OCI-LY1 (cell line): ENCODE measurements around the gene IFNA2.

ENCODE experiments used
- H2AFZ ChIP-seq: fragments of 200-600 bp; sonication (generic), shearing (Covaris generic); 2 replicates; pipeline ENCODE4 v1.6.0; 2014; ENCODE audit warnings: antibody characterized with exemption, mild to moderate bottlenecking, low read length
- H3F3A ChIP-seq: fragments of 200-600 bp; sonication (generic), shearing (Covaris generic); 2 replicates; pipeline ENCODE4 v1.6.0; 2014; ENCODE audit warnings: mild to moderate bottlenecking, antibody characterized with exemption, low read length, moderate library complexity; ENCODE audit not compliant: insufficient read depth
- H3K27ac ChIP-seq: fragments of 200-600 bp; sonication (generic); 2 replicates; pipeline ENCODE4 v1.5.1; 2014; ENCODE audit warnings: low read length, mixed run types, mild to moderate bottlenecking, low read depth; ENCODE audit not compliant: poor library complexity, severe bottlenecking
- H3K27me3 ChIP-seq: fragments of 200-600 bp; sonication (generic); 2 replicates; pipeline ENCODE4 v1.6.0; 2014; ENCODE audit warnings: antibody characterized with exemption, mild to moderate bottlenecking, low read length, moderate library complexity; ENCODE audit not compliant: insufficient read depth
- H3K36me3 ChIP-seq: fragments of 200-600 bp; sonication (generic); 2 replicates; pipeline ENCODE4 v1.6.1; 2014; ENCODE audit warnings: mild to moderate bottlenecking, antibody characterized with exemption, low read length, moderate library complexity, mixed read lengths; ENCODE audit not compliant: insufficient read depth
- H3K4me1 ChIP-seq: fragments of 200-600 bp; sonication (generic); 2 replicates; pipeline ENCODE4 v1.5.1; 2014; ENCODE audit warnings: mild to moderate bottlenecking, low read length, moderate library complexity; ENCODE audit not compliant: insufficient read depth, severe bottlenecking
- H3K4me2 ChIP-seq: fragments of 200-600 bp; sonication (generic), shearing (Covaris generic); 2 replicates; pipeline ENCODE4 v1.6.1; 2014; ENCODE audit warnings: low read length
- H3K4me3 ChIP-seq: fragments of 200-600 bp; sonication (generic); 2 replicates; pipeline ENCODE4 v1.5.1; 2014; ENCODE audit warnings: low read length, low read depth, mild to moderate bottlenecking, mixed read lengths; ENCODE audit not compliant: poor library complexity, severe bottlenecking
- H3K79me2 ChIP-seq: fragments of 200-600 bp; shearing (Covaris generic); 2 replicates; pipeline ENCODE4 v1.6.1; 2016; ENCODE audit warnings: mixed run types, low read length, mixed read lengths; ENCODE audit not compliant: insufficient read depth
- H3K9ac ChIP-seq: fragments of 200-600 bp; sonication (generic), shearing (Covaris generic); 2 replicates; pipeline ENCODE4 v1.6.1; 2014; ENCODE audit warnings: mild to moderate bottlenecking, low read length, mixed read lengths
- H3K9me2 ChIP-seq: fragments of 200-600 bp; sonication (generic), shearing (Covaris generic); 2 replicates; pipeline ENCODE4 v1.6.1; 2014; ENCODE audit warnings: low read depth, mild to moderate bottlenecking, low read length, mixed read lengths
- H3K9me3 ChIP-seq: fragments of 200-600 bp; shearing (Covaris generic); 2 replicates; pipeline ENCODE4 v1.6.1; 2014; ENCODE audit warnings: low read length, mixed read lengths
- H4K20me1 ChIP-seq: fragments of 200-600 bp; sonication (generic), shearing (Covaris generic); 2 replicates; pipeline ENCODE4 v1.6.0; 2016; ENCODE audit warnings: mild to moderate bottlenecking, low read length; ENCODE audit not compliant: insufficient read depth
- EZH2 ChIP-seq: fragments of 200-600 bp; sonication (generic), shearing (Covaris generic); IDR thresholded peaks from 2 replicates; pipeline ENCODE4 v1.8.0; 2017; ENCODE audit warnings: borderline replicate concordance, mixed run types, mild to moderate bottlenecking, antibody characterized with exemption, low read length, moderate library complexity, mixed read lengths
- TF ChIP-seq, protein P1 (sequence below): fragments of 200-600 bp; sonication (generic), shearing (Covaris generic); IDR thresholded peaks from 2 replicates; pipeline ENCODE4 v1.5.1; 2017; ENCODE audit warnings: mild to moderate bottlenecking, antibody characterized with exemption, low read length, moderate library complexity, mixed read lengths

IFNA2 gene

DNA sequence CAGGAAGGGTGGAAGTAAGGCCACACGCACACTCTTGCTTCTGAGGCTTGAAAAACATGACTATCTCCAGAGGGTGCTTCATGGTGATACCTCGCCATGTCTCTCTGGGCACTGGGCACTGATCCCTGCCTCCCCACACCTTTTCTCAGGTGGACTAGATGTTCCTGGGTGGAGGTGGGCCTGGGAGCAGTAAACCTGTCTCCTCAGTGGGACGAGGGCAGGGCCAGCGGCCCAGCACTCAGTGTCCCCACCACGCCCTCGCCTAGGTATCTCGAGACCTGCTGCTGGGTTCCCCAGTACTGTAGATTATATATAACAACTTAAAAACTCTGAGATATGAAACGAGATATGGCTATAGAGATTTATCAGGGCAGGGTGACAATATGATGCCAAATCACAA lies 22.9 kb downstream of the IFNA2 start:
- no peak for TF ChIP-seq EZH2
- TF ChIP-seq, protein P1, sequence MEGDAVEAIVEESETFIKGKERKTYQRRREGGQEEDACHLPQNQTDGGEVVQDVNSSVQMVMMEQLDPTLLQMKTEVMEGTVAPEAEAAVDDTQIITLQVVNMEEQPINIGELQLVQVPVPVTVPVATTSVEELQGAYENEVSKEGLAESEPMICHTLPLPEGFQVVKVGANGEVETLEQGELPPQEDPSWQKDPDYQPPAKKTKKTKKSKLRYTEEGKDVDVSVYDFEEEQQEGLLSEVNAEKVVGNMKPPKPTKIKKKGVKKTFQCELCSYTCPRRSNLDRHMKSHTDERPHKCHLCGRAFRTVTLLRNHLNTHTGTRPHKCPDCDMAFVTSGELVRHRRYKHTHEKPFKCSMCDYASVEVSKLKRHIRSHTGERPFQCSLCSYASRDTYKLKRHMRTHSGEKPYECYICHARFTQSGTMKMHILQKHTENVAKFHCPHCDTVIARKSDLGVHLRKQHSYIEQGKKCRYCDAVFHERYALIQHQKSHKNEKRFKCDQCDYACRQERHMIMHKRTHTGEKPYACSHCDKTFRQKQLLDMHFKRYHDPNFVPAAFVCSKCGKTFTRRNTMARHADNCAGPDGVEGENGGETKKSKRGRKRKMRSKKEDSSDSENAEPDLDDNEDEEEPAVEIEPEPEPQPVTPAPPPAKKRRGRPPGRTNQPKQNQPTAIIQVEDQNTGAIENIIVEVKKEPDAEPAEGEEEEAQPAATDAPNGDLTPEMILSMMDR = no peak
- H3K4me3 ChIP-seq = no peak overlapping the region
- no peaks in the 10 kb centered on the region for H3K4me1 ChIP-seq
- no peak overlapping the region for H3K27ac ChIP-seq
- H3K79me2 ChIP-seq = no peaks in the 10 kb centered on the region
- H4K20me1 ChIP-seq = no peaks in the 10 kb centered on the region
- H3K9me2 ChIP-seq = no peaks in the 10 kb centered on the region
- no peaks in the 10 kb centered on the region for H3K36me3 ChIP-seq
- no peaks in the 10 kb centered on the region for H3K9me3 ChIP-seq
- H2AFZ ChIP-seq = no peak overlapping the region
- H3K4me2 ChIP-seq = no peak overlapping the region
- no peaks in the 10 kb centered on the region for H3F3A ChIP-seq
- H3K27me3 ChIP-seq = no peaks in the 10 kb centered on the region
- H3K9ac ChIP-seq = no peak overlapping the region

DNA sequence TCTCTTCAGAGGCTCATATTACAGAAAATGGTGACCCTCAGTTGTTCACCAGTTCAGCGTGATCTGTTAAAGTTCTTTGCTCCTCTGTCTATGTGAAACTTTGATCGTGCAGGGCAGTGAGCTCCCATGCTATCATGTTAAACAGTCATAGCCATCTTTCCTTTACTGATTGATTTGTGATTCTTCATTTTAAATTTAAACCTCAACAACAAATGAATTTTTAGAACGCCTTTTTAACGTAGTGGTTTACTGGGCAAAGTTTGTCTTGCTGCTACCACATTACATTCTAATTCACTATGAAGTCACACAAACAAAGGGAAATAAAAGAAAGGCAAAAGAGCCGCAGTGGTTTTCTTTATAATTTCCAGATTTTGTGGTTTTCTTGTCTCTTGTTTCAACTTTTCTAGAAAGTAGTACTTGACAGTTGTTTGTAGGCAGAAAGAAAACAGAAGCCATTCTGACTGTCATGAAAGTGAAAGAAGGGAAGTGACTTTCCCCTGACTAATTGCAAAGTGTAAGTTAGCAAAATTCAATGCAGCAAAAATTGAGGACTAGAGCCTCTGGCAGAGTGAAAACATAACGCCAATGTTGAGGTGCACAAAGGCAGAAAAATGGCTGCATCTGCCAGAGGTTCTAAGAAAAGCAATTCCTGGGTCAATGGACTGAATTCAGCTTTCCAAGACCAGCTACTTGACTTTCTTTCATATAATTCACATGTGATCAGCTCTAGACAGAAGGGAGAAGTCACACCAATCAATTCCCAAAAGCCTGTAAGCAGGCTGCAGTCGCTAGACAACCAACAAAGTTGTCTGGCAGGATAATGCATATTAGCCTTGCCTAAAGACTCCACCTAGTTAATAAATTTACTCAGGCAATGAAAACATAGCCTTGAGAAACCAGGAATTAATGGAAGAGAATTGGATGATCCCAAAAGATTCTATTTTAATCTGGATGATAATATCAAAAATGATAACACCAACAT lies 27.4 kb downstream of the IFNA2 start:
- H3K9me3 ChIP-seq = no peaks in the 10 kb centered on the region
- TF ChIP-seq EZH2 = no peak
- no peaks in the 10 kb centered on the region for H3K9me2 ChIP-seq
- no peak overlapping the region for H2AFZ ChIP-seq
- no peak overlapping the region for H3K9ac ChIP-seq
- no peaks in the 10 kb centered on the region for H3K36me3 ChIP-seq
- H3K4me3 ChIP-seq = no peak overlapping the region
- H3K27ac ChIP-seq = no peak overlapping the region
- H3K27me3 ChIP-seq = no peaks in the 10 kb centered on the region; the same call in 1 of the 2 replicates
- no peaks in the 10 kb centered on the region for H4K20me1 ChIP-seq
- H3F3A ChIP-seq = no peaks in the 10 kb centered on the region
- no peaks in the 10 kb centered on the region for H3K4me1 ChIP-seq
- no peaks in the 10 kb centered on the region for H3K79me2 ChIP-seq
- no peak overlapping the region for H3K4me2 ChIP-seq

DNA sequence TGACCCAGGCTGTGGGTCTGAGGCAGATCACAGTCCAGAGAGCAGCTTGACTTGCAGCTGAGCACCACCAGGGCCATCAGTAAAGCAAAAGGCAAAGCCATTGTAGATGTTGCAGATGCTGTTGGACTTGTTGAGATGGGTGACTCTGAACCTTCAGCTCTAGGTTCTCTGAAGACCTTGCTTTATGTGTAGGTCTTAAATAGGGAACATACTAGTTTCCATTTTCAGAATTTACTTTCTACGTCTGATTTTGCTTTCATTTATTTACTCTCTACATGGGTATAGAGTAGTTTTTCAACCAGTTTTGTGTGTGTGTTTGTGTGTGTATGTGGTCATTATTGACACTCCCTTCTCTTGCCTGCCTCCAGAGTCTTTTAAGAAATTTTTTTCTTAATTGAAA lies 34.4 kb downstream of the IFNA2 start, which contains the start of gene IFNA6:
Gene IFNA6, minus strand, starts transcription at position 101 of the 400 bp plus-strand sequence. Its CDS starts 0 bp downstream, at position 101.
- Histone ChIP-seq H3K79me2 (no peaks in the 10 kb centered on the region), H3K4me1 (no peaks in the 10 kb centered on the region), H3K9me2 (no peaks in the 10 kb centered on the region), H3K27me3 (no peaks in the 10 kb centered on the region; the same call in 1 of the 2 replicates), H2AFZ (no peak within 1 kb of the TSS), H4K20me1 (no peaks in the 10 kb centered on the region), H3K9ac (no peak within 1 kb of the TSS), H3K36me3 (no peaks in the 10 kb centered on the region), H3K27ac (no peak within 1 kb of the TSS), H3K4me2 (no peak within 1 kb of the TSS), H3F3A (no peaks in the 10 kb centered on the region), H3K4me3 (no peak within 1 kb of the TSS), H3K9me3 (no peaks in the 10 kb centered on the region)
- TF ChIP-seq, protein P1 = no peak
- no peak for TF ChIP-seq EZH2
